Dendritic cell treated with granulocyte-macrophage colony-stimulating factor and Interleukin-4, amounts not matched to agents 40 ng/mL and 50 ng/mL, for 4 days (primary cell): ENCODE results near the gene MRRF.

Experiments used
- H3K27ac Mint-ChIP-seq: one replicate; pipeline ENCODE4 v1.8.0; 2022; ENCODE audit warnings: mild to moderate bottlenecking, mixed read lengths
- H3K27me3 Mint-ChIP-seq: one replicate; pipeline ENCODE4 v1.8.0; 2022; ENCODE audit warnings: mild to moderate bottlenecking, mixed read lengths
- H3K36me3 Mint-ChIP-seq: one replicate; pipeline ENCODE4 v1.8.0; 2022; ENCODE audit warnings: low read depth, mixed read lengths
- H3K4me1 Mint-ChIP-seq: one replicate; pipeline ENCODE4 v1.8.0; 2022; ENCODE audit warnings: low read depth, mixed read lengths
- H3K4me3 Mint-ChIP-seq: one replicate; pipeline ENCODE4 v1.8.0; 2022; ENCODE audit warnings: mild to moderate bottlenecking, moderate library complexity, mixed read lengths
- H3K9me3 Mint-ChIP-seq: one replicate; pipeline ENCODE4 v1.8.0; 2022; ENCODE audit warnings: mixed read lengths
- intact Hi-C: fragments of 100-400 bp; cut with micrococcal nuclease; formaldehyde crosslinking; loops from one replicate; pipeline ENCODE4 v1.15.0; 2022

Gene MRRF

DNA sequence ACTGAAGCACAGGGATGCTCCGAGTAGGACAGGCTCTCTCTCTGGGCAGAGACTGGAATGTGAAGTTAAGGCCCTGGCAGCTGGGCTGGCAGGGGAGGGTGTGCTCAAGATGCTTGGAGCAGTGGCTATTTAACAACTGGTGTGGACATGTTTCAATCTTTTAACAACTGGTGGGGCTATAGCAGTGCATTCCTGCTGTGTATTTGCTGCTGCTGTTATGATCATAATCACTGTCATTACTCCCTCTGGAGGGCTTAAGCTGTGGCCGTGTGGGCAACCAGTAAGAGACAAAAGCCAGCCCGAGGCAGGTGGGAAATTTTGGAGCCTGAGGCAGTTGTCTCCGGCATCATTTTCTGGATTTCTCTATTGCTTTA, 72.9 kb downstream of the MRRF start:
- H3K27me3 Mint-ChIP-seq = peaks cover 14% of the 10 kb centered on the region
- intact Hi-C loops = no loop called here

GRCh38 chr9:122338536-122338935, 73.9 kb downstream of the MRRF start:
- Mint-ChIP-seq H3K27me3 (peaks cover 14% of the 10 kb centered on the region), H3K9me3 (no peaks in the 10 kb centered on the region), H3K27ac (no peak overlapping the region), H3K4me1 (peaks cover 4% of the 10 kb centered on the region), H3K36me3 (no peaks in the 10 kb centered on the region), H3K4me3 (no peak overlapping the region)
- intact Hi-C loops = no loop called here

More for the DNA sequence above, 72.9 kb downstream of the MRRF start:
- Mint-ChIP-seq H3K4me3 (no peak overlapping the region), H3K36me3 (no peaks in the 10 kb centered on the region), H3K4me1 (peaks cover 14% of the 10 kb centered on the region), H3K9me3 (no peaks in the 10 kb centered on the region), H3K27ac (no peak overlapping the region)

- H3K27me3 Mint-ChIP-seq = peaks cover 14% of the 10 kb centered on the region
These were observed 74.3 kb downstream of the MRRF start for GRCh38 chr9:122338994-122339393.

GRCh38 chr9:122339579-122339978, 74.9 kb downstream of the MRRF start:
- intact Hi-C loops = no loop called here
- Mint-ChIP-seq H3K9me3 (no peaks in the 10 kb centered on the region), H3K27me3 (peaks cover 14% of the 10 kb centered on the region), H3K4me3 (no peak overlapping the region), H3K27ac (no peak overlapping the region), H3K36me3 (no peaks in the 10 kb centered on the region), H3K4me1 (no peaks in the 10 kb centered on the region)

More at GRCh38 chr9:122338994-122339393, 74.3 kb downstream of the MRRF start:
- Mint-ChIP-seq H3K4me1 (no peaks in the 10 kb centered on the region), H3K9me3 (no peaks in the 10 kb centered on the region), H3K4me3 (no peak overlapping the region), H3K27ac (no peak overlapping the region), H3K36me3 (no peaks in the 10 kb centered on the region)
- intact Hi-C loops = no loop called here

- no peaks in the 10 kb centered on the region for H3K9me3 Mint-ChIP-seq
- H3K4me3 Mint-ChIP-seq = no peak overlapping the region
- no peaks in the 10 kb centered on the region for H3K4me1 Mint-ChIP-seq
- peaks cover 14% of the 10 kb centered on the region for H3K27me3 Mint-ChIP-seq
- H3K27ac Mint-ChIP-seq = no peak overlapping the region
- intact Hi-C loops = no loop called here
- H3K36me3 Mint-ChIP-seq = no peaks in the 10 kb centered on the region
These were observed 75.5 kb downstream of the MRRF start for GRCh38 chr9:122340161-122340560.

GRCh38 chr9:122342323-122343050, 77.8 kb downstream of the MRRF start:
- intact Hi-C loops = no loop called here
- Mint-ChIP-seq H3K27ac (no peak overlapping the region), H3K36me3 (no peaks in the 10 kb centered on the region), H3K4me1 (peaks cover 3% of the 10 kb centered on the region), H3K9me3 (no peaks in the 10 kb centered on the region), H3K4me3 (no peak overlapping the region), H3K27me3 (peaks cover 27% of the 10 kb centered on the region)

DNA sequence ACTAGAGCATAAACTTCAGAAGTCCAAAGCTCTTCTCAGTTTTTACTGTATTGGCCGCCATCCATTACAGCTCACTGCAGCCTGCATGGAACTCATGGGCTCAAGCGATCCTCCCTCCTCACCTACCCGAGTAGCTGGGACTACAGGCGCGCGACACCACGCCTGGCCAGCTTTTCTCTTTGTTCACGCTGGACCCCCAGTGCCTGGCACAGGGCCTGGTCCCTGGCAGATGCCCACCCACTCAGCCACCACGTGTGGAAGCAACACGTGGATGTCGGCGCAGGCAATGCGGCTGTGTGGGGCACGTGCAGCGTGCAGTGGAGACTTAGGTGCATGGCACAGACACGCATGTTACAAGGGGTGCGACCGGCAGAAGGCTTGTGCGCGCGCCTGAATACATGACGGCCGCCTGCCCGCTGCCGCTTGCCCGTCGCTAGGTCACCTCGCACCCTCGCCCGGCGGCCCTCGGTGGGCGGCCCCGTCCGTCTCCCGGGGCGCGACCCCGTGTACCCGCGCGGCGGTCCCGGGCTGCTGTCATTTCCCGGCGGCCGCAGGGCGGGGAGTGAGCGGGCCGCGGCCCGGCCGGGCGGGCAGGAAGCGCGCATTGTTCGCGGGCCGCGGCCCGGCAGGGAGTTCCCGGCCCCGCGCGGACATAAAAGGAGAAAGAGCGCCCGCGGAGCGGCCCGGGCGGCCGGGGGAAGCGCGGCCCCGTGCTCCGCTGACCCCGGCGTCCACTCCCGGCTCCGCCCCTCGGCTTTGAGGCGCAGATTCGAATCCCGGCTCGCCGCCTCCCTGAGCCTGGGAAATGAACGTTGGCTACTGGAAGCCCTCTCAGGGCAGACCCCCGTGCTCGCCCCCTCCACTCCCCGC, 82.0 kb downstream of the MRRF start:
- Mint-ChIP-seq H3K4me3 (peak overlapping the region; percentile 75), H3K27me3 (peaks cover 41% of the 10 kb centered on the region), H3K27ac (peak overlapping the region; percentile 59), H3K9me3 (no peaks in the 10 kb centered on the region), H3K4me1 (peaks cover 23% of the 10 kb centered on the region), H3K36me3 (no peaks in the 10 kb centered on the region)
- intact Hi-C loops = loop anchor here (5.0 kb wide), 1 partner anchor 79 kb away; no protein-coding TSS in a partner anchor

- intact Hi-C loops = loop anchor here (5.0 kb wide), 1 partner anchor 80 kb away; no protein-coding TSS in a partner anchor
- no peaks in the 10 kb centered on the region for H3K36me3 Mint-ChIP-seq
- H3K4me1 Mint-ChIP-seq = peaks cover 23% of the 10 kb centered on the region
- H3K9me3 Mint-ChIP-seq = no peaks in the 10 kb centered on the region
- peaks cover 39% of the 10 kb centered on the region for H3K27me3 Mint-ChIP-seq
- H3K4me3 Mint-ChIP-seq = peak overlapping the region; percentile 75
- H3K27ac Mint-ChIP-seq = peak overlapping the region; percentile 59
These were observed 82.9 kb downstream of the MRRF start for GRCh38 chr9:122347348-122348287.

- Mint-ChIP-seq H3K9me3 (no peaks in the 10 kb centered on the region), H3K27me3 (peaks cover 39% of the 10 kb centered on the region), H3K36me3 (no peaks in the 10 kb centered on the region), H3K4me3 (no peak overlapping the region), H3K27ac (no peak overlapping the region), H3K4me1 (peaks cover 23% of the 10 kb centered on the region)
- intact Hi-C loops = loop anchor here (5.0 kb wide), 1 partner anchor 81 kb away; no protein-coding TSS in a partner anchor
These were observed 83.7 kb downstream of the MRRF start for GRCh38 chr9:122348288-122348777.

GRCh38 chr9:122348791-122349190, 84.1 kb downstream of the MRRF start:
- intact Hi-C loops = loop anchor here (5.0 kb wide), 1 partner anchor 81 kb away; no protein-coding TSS in a partner anchor
- H3K27me3 Mint-ChIP-seq = peaks cover 39% of the 10 kb centered on the region
- H3K9me3 Mint-ChIP-seq = no peaks in the 10 kb centered on the region
- no peak overlapping the region for H3K27ac Mint-ChIP-seq
- H3K4me3 Mint-ChIP-seq = no peak overlapping the region
- H3K4me1 Mint-ChIP-seq = peaks cover 26% of the 10 kb centered on the region
- H3K36me3 Mint-ChIP-seq = peaks cover 4% of the 10 kb centered on the region

GRCh38 chr9:122349201-122349600, 84.5 kb downstream of the MRRF start:
- Mint-ChIP-seq H3K4me3 (no peak overlapping the region), H3K4me1 (peaks cover 30% of the 10 kb centered on the region), H3K36me3 (peaks cover 5% of the 10 kb centered on the region), H3K27ac (no peak overlapping the region), H3K27me3 (peaks cover 39% of the 10 kb centered on the region), H3K9me3 (no peaks in the 10 kb centered on the region)
- intact Hi-C loops = loop anchor here (5.0 kb wide), 1 partner anchor 82 kb away; no protein-coding TSS in a partner anchor

GRCh38 chr9:122350577-122351355, 86.1 kb downstream of the MRRF start:
- intact Hi-C loops = loop anchor here (1.0 to 10.0 kb wide), 4 partner anchors 104 to 464 kb away; no protein-coding TSS in a partner anchor
- H3K4me1 Mint-ChIP-seq = peaks cover 46% of the 10 kb centered on the region
- H3K36me3 Mint-ChIP-seq = peaks cover 5% of the 10 kb centered on the region
- H3K4me3 Mint-ChIP-seq = no peak overlapping the region
- H3K27ac Mint-ChIP-seq = no peak overlapping the region
- H3K27me3 Mint-ChIP-seq = peaks cover 38% of the 10 kb centered on the region
- no peaks in the 10 kb centered on the region for H3K9me3 Mint-ChIP-seq
